Measurements from ENCODE around the gene ABHD5.

ABHD5 gene

DNA sequence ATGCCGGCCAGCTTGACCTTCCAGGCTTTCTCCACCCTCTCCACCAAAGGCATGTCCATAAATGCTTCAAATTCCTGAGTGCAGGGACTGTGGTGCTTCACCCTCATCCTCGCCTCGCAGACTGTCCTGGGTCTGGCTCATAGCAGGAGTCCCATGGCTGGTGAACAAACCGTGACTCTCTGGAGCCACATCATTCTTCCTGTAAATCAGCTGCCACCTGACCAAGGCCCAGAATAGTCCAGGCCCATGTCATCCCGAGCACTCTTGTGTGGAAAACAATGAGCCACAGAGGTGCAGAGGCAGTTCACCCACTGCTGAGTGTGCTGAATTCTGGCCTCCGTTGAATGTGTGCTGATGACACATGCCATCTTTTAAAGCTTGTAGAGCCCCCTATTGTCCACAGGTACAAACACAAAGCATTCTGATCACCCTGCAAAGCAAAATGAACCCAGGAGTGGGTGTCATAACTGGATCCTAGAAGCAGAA is 68.6 kb downstream of the ABHD5 start:
- DNase-seq = no peak

DNA sequence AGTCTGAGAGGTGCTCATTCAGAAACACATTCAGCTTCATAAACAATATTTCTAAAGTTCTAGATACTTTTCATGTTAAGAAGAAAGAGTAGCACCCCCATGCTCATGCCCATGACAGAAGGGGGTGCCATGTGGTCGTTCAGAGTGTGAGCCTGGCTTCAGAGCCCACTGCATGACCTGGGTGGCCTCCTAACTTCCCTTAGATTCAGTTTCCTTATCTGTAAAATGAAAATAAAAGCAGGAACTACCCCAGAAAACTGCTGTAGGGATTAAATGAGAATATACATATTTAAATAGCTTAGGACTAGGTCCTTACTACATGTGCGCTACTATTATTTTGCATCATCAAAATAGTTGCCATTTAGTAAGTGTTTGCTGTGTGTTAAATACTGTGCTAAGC is 69.2 kb downstream of the ABHD5 start:
- no peak for DNase-seq

DNA sequence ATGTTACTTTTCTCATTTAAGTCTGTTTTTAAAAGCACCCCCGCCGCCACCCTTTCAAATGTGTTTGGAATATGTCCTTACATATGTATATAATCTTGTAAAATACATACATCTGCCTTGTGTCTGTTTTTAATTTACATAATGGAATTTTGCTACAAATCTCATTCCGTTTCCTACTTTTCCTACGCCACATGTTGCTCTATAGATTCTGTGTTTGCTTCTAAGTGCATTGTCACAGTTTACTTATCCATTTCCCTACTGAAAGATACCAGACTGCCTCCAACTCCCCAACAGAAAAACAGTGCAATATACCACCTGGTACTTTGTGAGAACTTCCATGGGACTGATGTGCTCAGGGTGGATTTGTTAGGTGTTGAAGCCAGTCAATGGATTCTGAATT is 70.2 kb downstream of the ABHD5 start:
- no peak for DNase-seq

DNA sequence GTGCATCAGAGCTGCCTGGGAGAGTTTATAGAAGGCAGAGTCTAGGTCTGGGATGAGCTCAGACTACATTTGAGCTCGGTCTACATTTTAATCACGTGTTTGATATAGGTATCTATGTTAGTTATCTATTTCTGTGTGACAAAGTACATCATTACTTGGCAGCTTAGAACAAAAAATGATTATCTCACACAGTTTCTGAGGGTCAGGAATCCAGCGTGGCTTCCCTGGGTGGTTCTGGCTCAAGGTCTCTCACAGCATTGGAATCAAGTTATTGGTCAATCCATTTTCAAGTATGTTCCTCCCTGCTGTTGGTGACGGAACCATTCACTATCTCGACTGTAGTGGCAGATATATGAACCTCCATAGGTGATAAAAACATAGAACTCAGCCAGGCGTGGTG is 71.7 kb downstream of the ABHD5 start:
- DNase-seq = no peak

DNA sequence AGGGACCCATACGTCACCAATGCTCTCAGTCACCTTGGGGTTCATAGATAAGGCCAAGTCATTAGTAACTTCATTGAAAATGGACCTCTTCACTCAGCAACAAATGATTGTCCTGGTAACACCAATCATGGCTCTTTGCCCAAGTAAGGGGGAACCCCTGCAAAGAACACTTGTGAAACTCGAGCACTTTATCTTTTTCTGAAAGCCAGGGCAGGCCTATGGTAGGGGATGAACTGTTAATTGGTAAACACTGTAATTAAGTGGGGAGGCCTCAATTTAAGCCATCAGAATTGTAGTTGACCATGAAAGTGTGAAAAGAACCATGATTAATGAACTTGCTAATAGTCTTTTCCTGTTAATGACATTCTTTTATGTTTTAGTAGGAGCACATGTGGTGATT is 73.3 kb downstream of the ABHD5 start:
- DNase-seq = no peak

DNA sequence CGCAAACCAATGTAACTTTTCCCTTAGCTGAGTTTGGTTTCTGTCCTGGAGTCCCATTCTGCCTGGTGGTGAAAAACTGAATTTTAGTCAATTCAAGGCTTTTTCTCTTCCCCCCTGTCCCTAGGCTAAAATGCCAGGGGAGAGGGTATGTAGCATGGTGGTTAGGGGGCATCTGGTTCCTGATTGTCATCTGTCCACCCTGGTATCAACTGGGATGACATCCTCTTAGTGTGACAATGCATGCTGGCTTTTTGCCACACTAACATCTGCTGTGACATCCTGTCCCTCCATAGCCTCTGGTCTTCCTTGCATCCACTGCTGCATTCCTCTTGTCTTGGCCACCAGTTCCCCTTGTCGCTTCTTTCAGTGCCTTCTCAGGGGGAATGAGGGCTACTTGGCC is 73.7 kb downstream of the ABHD5 start:
- DNase-seq = no peak

DNA sequence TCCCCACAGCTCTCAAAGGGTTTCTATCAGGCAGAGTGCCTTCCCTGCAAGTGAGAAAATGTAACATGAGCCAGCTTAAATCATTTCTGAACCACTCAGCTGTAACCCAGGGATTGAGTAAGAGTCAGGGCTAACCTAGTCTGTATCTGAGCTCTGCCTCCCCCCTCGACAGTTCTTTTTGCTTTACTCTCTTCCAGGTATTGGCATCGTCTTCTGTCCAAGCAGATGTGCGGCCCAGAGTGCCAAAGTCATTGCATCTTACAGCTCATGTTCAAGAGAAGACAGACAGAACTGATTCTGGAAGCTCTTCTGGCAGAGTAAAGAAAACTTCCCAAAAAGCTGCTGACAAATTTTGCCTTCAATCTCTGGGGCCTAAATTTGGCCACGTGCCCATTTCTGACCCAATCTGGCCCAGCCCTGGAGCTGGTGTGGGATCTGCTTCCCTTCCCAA is 74.8 kb downstream of the ABHD5 start:
- no peak for DNase-seq

DNA sequence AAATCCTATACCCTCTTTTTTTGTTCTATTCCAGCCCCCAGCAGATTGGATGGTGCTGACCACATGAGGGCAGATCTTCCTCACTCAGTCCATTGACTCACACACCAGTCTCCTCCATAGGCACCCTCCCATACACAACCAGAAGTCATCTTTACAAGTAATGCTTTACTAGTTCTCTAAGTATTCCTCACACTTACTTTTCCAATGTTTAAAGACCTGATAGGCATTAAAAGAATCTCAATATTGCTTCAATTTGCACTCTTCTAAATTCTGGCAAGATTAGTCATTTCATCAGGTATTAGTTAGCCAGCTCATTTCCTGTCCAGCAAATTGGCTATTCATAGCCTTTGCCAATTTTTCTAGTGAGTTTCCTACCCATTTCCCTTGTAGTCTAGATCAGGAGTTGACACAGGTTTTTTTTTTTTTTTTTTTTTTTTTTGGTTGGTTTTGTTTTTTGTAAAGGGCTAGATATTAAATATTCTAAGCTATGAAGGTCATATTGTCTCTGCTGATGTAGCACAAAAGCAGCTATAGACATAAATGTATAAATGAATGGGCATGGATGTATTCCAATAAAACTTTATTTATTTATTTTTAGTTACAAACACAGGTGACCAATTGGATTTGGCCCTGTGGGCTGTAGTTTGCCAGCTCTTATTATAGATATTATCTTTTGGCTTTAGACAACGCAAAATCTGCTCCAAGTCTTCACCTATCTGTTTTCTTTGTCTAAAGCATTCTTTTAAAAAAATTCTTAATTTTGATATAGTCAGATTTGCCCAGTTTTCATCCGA is 76.1 kb downstream of the ABHD5 start:
- no peak for DNase-seq

DNA sequence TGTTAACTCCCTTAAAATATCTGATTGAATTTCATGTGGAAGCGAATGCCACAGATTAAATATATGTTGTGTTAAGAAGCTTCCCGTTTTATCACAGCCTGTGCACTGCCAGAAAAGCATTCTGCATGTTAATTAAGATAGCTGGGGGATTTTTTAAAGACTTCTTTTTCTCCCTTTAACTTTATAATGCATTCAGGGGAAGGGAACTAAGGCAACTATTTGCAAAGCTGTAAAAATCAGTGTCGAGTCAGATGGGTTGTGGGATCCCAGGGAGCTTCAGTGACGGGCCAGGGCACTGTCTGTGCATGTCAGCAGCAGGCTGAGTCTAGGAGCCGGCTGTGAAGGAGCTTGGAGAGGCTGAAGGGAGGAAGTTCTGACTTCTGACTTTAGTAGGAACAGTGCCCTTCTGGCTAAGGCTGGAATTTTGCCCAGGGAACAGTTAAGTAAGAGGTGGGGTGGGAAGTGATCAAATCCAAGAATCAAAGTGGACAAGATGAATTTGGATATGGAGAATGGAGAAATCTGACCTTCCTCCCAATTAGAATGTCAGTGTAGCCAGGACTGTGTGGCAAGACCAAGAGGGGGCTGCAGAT is 77.7 kb downstream of the ABHD5 start:
- DNase-seq = no peak

DNA sequence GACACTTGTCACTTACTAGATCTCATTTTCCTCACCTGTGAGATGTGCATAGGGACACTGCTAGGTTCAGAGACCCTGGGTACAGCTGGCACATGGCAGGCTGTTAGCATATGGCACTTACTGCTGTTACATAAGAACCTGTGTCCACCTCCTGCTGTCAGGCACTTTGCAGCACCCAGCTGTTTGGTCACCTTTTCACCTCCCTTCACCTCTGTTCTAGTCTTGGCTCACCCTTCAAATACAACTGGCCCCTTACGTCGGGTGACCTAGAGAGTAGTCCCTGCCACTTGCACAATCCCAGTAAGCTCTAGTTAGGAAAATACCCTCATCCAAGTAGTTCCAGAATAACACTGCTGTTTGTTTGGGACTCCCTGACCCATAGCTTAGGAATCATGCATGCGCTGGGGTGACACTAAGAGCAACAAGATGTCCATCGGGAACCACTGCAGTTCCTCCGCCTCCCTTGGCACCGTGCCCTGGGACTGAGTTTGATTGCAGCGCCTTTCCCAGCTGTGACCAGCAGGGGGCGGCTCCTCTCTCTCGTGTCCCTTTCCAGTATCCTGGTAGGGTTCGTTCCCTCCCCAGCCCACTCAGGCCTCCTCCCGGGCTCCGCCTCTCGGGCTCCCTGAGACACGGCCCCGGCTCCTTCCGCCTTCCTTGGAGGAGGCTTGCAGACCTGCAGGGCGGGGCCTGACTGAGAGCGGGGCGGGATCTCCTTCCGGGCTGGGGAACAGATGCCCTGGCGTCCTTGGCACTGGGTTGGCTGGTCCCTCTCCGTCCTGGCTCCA is 78.6 kb downstream of the ABHD5 start:
- DNase-seq = peak; percentile 73 to 79

DNA sequence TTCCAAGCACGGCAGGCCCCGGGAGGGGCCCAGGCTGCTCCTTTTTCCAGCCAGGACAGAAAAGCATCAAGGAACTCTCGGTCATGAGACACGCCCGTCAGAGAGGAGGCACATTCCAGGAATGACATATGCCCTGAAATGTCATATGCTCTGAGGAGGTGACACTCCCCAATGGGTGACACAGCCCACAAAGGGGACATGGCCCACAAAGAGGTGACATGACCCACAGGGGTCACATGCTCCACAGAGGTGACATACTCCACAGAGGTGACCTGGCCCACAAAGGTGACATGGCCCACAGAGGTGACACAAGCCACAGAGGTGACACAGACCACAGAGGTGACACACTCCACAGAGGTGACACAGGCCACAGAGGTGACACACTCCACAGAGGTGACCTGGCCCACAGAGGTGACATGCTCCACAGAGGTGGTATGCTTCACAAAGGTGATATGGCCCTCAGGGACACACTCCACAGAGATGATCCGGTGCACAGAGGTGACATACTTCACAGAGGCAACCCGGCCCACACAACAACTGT is 79.2 kb downstream of the ABHD5 start:
- DNase-seq = peak; percentile 27 to 38

DNA sequence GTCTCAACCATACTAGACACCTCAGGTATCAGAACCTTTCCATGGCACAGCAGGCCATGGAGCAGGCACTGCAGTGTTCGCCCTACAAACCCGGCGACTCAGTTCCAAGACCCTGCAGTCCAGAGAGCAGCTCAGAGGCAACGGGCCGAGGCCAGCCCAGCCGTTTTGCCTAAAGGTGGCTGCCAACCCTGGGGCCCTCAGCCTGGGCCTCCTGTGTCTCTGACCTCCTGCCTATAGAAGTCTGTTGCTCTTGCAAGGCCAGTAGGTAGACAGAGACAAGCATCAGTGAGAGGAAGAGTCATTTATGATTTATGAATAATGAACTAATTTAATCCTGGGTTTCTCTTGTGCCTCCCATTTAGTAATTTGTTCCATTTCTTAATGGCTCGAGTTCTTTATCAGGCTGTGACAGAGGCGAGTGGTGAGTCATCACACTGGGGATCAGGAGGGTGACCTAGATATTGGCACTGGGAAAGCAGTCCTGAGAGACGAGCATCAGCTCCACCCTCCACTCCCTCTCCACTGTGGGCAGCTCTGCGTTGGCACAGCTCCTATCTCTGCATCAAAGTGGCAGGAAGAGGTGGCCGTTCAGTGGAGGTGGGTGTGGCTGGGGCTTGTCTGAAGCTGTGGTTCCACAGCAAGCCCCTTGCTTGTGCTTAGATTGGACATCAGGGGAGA is 79.8 kb downstream of the ABHD5 start:
- peak; percentile 14 to 30 for DNase-seq

DNA sequence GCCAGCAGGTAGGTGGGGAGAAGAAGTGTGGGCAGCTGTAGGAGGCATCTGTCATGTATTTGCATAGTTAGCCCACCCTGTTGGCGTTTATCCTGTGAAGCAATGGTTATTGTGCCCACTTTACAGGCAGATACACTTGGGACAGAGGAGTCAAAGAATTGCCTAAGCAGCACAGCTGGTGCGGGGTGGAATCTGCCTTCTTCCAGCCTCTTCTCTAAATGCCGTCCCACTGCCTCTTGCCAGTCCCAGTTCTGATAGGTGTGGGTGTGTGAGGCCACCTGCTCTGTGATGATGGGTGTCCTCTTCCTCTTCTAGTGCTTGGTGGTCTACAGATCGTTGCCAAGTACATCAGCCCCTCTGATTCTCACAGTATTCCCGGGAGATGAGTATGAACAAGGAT is 80.9 kb downstream of the ABHD5 start:
- no peak for DNase-seq

DNA sequence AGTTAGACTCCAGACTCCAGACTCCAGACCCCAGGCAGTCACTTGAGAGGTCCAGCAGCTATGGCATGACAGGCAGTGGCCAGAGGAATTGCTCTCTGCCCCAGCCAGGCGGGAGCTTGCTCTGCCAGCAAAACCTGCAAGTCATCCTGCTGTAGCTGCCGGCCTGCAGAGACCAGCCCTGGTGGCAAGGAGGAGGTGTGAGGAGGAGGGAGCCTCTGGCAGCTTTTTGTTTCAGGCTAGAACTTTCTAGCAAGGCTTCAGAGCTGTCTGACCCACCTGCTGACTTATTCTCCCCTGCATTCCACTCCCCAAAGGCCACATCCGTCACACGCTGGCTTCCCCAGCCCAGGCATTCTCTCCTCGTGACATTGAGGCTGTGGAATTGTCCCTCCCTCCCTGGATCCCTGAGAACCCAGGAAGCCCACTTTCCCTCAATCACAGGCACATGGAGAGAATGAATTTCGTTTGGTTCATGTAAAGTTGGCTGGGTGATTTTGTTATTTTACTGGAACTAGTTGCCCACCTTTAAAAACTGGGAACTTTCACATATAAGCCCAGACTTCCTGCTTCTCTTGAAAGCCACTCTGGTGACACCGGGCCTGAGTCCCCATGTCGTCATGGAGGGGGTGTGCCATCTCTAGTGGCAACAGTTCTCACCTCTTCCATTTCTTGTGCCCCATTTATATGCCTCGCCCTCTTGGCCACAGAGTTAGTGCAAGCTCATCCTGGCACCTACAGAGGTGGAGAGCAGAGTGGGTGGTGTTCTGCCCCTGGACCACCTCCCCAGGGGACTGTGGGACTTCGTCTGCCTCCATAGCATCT is 82.7 kb downstream of the ABHD5 start:
- peak; percentile 15 to 45 for DNase-seq

DNA sequence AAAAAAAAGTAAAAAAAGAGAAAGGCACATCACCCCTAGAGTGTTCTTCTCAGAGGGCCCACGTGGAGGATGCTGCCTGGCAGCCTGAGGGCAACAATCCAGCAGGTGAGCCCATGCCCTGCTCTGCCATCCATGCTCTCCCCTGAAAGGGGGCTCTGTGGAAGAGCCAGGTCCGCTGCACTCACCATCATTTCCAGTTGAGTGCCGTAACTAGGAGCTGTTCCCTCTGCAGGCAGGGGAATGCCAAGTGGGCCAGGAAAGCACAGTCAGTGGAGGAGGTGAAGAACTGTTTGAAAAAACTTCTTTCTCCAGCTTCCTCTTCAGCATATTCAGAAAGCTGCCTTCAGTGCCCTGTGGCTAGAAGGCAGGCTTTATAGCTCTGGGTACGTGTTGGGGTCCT is 84.1 kb downstream of the ABHD5 start:
- no peak for DNase-seq

DNA sequence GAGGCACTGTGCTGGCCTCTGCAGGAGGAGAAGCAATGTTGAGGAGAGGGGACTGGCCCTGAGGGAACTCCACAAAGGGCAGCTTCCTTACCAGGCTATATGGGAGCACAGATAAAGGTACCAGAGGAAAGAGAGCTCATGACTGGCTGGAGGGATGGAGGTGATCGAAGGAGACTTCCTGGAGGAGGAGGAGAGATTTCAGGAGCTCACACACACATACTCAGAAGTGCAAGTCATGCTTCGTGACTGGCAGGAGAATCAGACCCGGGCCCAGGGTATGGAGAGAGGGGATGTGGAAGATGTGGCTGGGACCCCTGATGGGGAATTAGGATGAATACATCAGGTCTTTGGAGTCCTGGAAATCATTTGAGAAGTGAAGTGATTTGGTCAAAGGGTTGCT is 85.4 kb downstream of the ABHD5 start:
- no peak for DNase-seq

DNA sequence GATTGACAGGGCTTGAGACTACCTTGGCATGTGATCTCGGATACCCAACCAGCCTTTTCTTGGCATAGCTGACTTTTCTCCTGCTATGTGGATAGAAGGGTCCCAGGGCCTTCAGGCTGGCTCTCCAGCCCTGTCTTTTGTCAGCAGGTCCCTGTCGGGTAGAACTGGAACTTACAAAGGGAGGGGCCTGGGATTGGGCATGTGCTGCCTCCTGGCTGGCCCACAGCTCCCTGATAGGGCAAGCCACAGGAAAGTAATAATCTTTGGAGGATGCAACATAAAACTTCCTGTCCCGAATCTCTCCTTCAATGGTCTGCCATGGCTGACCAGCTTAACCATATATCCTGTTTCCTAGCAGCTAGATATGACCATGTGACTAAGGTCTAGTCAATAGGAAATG is 89.1 kb downstream of the ABHD5 start:
- no peak for DNase-seq

DNA sequence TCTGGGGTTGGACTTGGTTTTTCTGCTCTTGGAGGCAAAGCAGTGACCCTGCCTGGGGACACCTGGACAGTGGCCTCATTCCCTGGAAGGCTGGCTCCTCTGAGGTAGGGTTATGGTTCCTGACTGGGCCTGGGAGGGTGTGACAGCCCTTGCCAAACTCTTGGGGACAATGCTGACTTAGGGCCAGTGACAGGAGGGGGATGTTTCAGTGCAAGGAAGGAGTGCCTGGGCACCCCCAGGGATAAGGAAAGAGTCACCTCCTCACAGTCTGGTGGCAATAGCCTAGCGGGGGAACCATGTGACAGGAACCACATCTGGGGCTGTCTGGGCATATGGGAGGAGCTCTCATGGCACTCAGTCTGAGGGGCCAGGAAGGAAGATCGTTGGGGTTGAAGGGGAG is 91.8 kb downstream of the ABHD5 start:
- no peak for DNase-seq

Data from CD4-positive, alpha-beta T cell treated with Interleukin-4 for 1 hour (primary cell).